Measurements from ENCODE around the gene SLC17A7. TPM values are rescaled to one million over a fixed set of nuclear protein-coding genes. Genes with fewer than 3 reads are reported as not detected.

The SLC17A7 gene
- total RNA-seq, 2 donors from 2014 or later = 0.54 to 2.8 TPM

- no peak for ATAC-seq (ENCODE audit: insufficient number of reproducible peaks, low FRiP score, low read depth)
- no peaks in the 10 kb centered on the region for H3K36me3 ChIP-seq
- H3K27me3 ChIP-seq (replicated peaks; ENCODE audit: insufficient read depth) = no peaks in the 10 kb centered on the region
- no peaks in the 10 kb centered on the region for H3K9me3 ChIP-seq
- no peaks in the 10 kb centered on the region for H3K4me1 ChIP-seq (ENCODE audit: control insufficient read depth in 1 of 2, low read depth in 2 of 2)
- H3K4me3 ChIP-seq = no peak overlapping the region
- H3K27ac ChIP-seq = no peak overlapping the region
- TF ChIP-seq CTCF (IDR thresholded peaks at IDR 0.05) = no peak
- DNase-seq (ENCODE audit: low spot score) = no peak
Measured at GRCh38 chr19:49390929-49391359, 50.4 kb downstream of the SLC17A7 start.

DNA sequence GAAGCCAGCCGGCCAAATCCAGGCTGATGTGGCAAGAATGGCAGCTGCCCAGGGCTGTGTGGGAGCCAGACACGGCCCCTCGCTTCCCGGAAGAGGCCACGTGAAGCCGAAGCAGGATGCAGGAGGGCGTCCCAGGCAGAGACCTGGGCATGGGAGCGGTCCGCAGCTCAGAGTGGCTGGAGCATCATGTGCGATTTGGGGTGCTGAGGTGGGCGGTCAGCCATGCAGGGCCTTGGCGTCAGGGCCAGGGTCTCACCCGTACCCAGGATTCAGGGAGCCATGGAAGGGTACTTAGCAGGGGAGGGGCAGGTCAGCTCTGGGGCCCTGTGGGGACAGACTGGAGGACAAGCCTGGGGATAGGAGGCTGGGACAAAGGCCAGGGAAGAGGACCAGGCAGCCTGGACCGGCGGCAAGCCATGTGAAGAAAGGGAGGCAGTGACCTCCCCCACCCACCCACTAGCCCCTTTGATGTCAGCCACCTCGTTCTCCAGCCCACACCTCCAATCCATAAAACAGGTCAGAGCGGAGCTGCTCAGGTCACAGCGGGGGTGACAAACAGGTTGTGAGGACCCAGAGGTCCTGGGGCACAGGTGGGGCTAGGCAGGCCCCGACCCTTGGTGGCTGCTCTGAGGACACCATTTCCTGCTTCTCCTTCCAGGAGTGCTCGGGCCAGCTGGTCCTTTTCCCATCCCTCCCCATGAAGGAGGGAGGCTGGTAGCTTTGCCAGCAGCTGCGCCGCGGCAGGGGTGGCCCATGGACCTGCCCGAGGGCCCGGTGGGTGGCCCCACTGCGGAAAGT lies 51.0 kb downstream of the SLC17A7 start:
- DNase-seq (ENCODE audit: low spot score) = no peak
- no peak for ATAC-seq (ENCODE audit: insufficient number of reproducible peaks, low FRiP score, low read depth)
- no peaks in the 10 kb centered on the region for H3K9me3 ChIP-seq
- H3K4me1 ChIP-seq (ENCODE audit: control insufficient read depth in 1 of 2, low read depth in 2 of 2) = no peaks in the 10 kb centered on the region
- no peak overlapping the region for H3K4me3 ChIP-seq
- TF ChIP-seq CTCF (IDR thresholded peaks at IDR 0.05) = no peak
- H3K27me3 ChIP-seq (replicated peaks; ENCODE audit: insufficient read depth) = no peaks in the 10 kb centered on the region
- no peaks in the 10 kb centered on the region for H3K36me3 ChIP-seq
- no peak overlapping the region for H3K27ac ChIP-seq

DNA sequence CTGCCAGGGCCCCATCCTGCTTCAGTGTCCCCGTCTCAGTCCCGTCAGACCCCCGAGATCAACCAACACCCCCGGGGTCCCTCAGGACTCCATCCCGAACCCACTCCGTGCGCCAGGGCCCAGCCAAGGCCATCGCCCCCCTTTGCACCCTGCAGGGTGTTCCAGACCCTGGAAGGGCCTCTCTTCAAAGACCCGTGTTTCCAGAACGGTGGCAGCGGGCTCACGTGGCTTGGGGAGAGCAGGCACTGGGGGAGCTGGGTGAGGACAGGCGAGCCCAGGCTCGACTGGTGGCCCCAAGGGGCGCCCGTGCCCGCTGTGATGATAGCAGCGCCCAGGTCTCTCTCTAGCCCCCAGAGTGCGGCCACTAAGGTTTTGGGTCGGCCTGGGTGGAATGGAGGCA lies 51.9 kb downstream of the SLC17A7 start:
- no peaks in the 10 kb centered on the region for H3K36me3 ChIP-seq
- no peak for TF ChIP-seq CTCF (IDR thresholded peaks at IDR 0.05)
- H3K27me3 ChIP-seq (replicated peaks; ENCODE audit: insufficient read depth) = no peaks in the 10 kb centered on the region
- H3K4me1 ChIP-seq (ENCODE audit: control insufficient read depth in 1 of 2, low read depth in 2 of 2) = no peaks in the 10 kb centered on the region
- H3K27ac ChIP-seq = no peak overlapping the region
- ATAC-seq (ENCODE audit: insufficient number of reproducible peaks, low FRiP score, low read depth) (no peak), DNase-seq (ENCODE audit: low spot score) (no peak)
- no peak overlapping the region for H3K4me3 ChIP-seq
- no peaks in the 10 kb centered on the region for H3K9me3 ChIP-seq

DNA sequence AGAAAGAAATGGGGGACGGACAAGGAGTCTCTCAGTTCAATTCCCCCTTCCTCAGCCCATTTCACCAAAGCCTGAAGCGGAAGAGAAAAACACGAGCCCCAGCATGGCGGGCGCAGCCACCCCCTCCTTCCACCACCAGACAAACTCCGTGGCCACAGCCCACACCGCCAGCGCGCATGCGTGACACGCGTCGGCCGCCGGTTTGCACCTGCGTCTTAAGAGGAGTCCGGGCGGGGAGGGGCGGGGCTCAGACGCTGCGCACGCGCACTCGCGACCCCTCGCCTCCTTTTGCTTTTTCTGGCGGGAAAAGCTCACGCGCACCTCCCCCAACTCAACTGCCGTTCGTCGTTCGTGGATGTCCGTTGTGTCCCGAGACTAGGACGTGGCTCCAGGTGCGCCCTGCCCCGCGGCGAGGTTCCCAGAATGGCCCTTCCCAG lies 53.4 kb downstream of the SLC17A7 start, which contains the start of gene KASH5:
KASH5 (plus strand) TSS at position 314 of the 437 bp plus-strand sequence. CDS start 2,635 bp downstream, outside the sequence.
- DNase-seq (ENCODE audit: low spot score) = no peak
- Histone ChIP-seq H3K9me3 (peaks cover 1% of the 10 kb centered on the region), H3K27ac (no peak within 1 kb of the TSS), H3K36me3 (no peaks in the 10 kb centered on the region), H3K4me3 (peak within 1 kb of the TSS; percentile 56), H3K27me3 (replicated peaks; ENCODE audit: insufficient read depth) (no peaks in the 10 kb centered on the region), H3K4me1 (ENCODE audit: control insufficient read depth in 1 of 2, low read depth in 2 of 2) (no peaks in the 10 kb centered on the region)
- no peak for TF ChIP-seq CTCF (IDR thresholded peaks at IDR 0.05)
- ATAC-seq (ENCODE audit: insufficient number of reproducible peaks, low FRiP score, low read depth) = no peak

DNA sequence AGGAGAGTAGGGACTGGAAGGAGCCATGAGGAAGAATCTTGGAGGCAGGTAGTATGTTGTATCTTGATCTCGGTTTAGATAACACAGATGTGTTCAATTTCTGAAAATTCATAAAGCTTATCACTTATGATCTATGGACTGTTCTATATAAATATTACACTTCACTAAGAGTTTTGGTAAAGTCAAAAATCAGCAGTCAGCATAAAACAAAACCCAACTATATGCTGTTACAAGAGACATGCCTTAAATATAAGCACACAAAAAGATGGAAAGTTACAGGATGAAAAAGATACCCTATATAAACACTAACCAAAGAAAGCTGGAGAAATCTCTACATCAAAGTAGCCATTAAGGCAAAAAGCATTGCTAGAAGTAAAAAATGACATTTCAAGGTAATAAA lies 57.7 kb downstream of the SLC17A7 start:
- Histone ChIP-seq H3K4me1 (ENCODE audit: control insufficient read depth in 1 of 2, low read depth in 2 of 2) (no peaks in the 10 kb centered on the region), H3K36me3 (no peaks in the 10 kb centered on the region), H3K27ac (no peak overlapping the region), H3K9me3 (peaks cover 13% of the 10 kb centered on the region), H3K27me3 (replicated peaks; ENCODE audit: insufficient read depth) (no peaks in the 10 kb centered on the region), H3K4me3 (no peak overlapping the region)
- no peak for TF ChIP-seq CTCF (IDR thresholded peaks at IDR 0.05)
- ATAC-seq (ENCODE audit: insufficient number of reproducible peaks, low FRiP score, low read depth) (no peak), DNase-seq (ENCODE audit: low spot score) (no peak)
